GM10266 (cell line): Measurements from ENCODE around the gene SPOCK3.

Experiments used
- DNase-seq: peaks from one replicate; pipeline ENCODE4 v3.0.0; 2012; ENCODE audit errors: extremely low spot score
- TF ChIP-seq, protein P1 (sequence below): IDR thresholded peaks from 2 replicates; pipeline ENCODE4 v1.5.1; 2012; ENCODE audit warnings: mild to moderate bottlenecking, low read depth; ENCODE audit not compliant: control insufficient read depth, insufficient read depth; ENCODE audit errors: missing control alignments

The SPOCK3 gene

GRCh38 chr4:167238226-167238625 lies 3.9 kb upstream of the SPOCK3 start:
- no peak for DNase-seq
- TF ChIP-seq, protein P1, sequence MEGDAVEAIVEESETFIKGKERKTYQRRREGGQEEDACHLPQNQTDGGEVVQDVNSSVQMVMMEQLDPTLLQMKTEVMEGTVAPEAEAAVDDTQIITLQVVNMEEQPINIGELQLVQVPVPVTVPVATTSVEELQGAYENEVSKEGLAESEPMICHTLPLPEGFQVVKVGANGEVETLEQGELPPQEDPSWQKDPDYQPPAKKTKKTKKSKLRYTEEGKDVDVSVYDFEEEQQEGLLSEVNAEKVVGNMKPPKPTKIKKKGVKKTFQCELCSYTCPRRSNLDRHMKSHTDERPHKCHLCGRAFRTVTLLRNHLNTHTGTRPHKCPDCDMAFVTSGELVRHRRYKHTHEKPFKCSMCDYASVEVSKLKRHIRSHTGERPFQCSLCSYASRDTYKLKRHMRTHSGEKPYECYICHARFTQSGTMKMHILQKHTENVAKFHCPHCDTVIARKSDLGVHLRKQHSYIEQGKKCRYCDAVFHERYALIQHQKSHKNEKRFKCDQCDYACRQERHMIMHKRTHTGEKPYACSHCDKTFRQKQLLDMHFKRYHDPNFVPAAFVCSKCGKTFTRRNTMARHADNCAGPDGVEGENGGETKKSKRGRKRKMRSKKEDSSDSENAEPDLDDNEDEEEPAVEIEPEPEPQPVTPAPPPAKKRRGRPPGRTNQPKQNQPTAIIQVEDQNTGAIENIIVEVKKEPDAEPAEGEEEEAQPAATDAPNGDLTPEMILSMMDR: no peak

DNA sequence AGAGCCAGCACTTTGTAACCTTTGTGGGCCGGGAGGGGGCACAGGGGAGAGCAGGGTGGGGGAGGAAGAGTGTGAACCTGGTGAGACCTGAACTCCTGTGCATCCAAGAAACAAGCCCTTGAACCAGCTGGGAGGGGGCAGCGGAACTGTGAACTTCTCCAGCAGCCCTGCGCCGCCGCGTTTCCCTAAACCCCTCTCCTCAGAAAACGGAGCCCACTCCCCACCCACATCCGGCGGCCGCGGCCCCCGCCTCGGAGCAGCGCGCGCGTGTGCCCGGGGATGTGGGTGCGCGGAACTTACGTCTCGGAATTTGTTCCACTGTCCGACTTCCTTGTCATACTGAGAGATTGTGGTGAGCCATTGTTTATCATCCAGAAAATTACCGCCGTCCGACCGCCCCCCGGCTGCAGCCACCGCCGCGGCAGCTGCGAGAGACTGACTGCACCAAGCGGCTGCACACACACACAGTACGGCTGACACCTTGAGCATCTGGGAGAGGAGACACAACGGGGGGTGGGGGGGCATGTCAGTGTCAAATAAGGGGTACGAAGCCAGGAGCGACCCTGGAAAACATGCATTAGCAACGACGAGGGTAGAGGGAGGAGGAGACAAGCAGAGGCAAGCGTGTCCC lies 494 bp downstream of the SPOCK3 start:
- DNase-seq: no peak
- TF ChIP-seq, protein P1: no peak

DNA sequence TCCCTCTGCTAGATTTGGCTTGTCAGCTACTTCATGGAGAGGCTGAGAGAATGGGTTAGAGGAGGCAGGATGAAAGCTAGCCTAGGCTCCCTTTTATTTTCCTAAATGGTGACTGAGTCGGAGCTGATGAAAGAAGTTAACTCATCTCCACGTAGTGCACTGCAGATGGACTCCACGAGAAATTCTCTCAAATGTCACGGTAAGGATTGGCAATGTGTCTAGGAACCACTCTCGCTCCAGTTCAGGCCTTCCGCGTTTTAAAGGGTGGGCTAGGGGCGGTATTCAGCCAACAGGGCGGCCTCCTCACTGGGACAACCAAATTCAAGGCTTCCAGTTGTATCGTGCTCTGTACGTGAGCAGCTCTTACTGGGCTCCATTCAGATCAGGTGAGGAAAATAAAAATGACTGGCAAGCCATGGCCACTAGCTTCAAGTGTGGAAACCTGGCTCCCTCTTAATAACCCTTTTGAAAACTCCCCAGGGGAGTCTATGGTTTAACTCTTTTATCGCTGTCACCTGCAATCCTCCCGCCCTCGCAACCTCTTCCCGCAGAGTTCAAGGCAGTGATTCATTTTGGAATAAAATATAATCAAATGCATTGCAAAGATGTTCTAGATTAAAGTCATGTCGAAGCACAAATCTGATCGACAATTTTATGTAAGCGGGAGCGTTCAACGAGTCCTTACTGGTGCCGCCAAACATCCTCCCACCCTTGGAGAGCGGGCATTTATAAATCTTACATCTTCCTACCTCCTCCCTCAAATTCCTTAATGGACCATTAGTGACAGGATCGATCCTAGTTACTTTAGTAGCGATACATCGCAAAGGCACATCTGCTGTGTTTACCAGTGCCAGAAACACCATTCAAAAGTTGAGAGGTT lies 1.2 kb downstream of the SPOCK3 start:
- DNase-seq: no peak
- TF ChIP-seq, protein P1: no peak

DNA sequence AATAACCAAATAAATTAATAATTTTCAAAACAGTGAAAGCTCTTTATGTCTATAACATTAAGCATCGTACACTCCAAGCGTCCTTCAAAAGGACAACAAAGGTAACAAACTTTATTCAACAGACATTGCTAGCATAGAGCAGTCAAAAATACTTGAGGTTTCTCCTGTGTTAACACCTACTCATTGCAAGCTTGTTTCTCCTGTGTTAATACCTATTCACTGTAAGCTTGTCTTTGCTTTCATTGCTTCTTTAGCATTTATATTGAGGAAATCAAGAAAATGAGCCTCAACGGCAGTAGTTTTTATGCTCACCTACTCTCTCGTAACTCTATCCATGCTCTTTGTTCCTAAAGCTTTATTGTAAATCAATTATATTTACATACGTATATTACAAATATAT lies 3.5 kb downstream of the SPOCK3 start:
- TF ChIP-seq, protein P1: no peak
- no peak for DNase-seq

DNA sequence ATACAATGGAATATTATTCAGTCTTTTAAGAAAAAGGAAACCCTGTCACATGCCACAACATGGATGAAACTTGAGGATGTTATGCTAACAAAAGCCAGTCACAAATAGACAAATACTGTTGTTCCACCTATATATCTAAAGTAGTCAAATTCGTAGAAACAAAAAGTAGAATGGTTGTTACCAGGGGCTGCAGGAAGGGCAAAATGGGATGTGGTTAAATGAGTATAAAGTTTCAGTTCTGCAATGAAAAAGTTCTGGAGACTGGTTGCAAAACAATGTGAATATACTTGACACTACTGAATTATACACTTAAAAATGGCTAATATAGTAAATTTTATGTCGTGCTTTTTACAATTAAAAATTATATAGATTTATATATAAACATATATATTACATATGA lies 12.2 kb downstream of the SPOCK3 start:
- DNase-seq: no peak
- TF ChIP-seq, protein P1: no peak

DNA sequence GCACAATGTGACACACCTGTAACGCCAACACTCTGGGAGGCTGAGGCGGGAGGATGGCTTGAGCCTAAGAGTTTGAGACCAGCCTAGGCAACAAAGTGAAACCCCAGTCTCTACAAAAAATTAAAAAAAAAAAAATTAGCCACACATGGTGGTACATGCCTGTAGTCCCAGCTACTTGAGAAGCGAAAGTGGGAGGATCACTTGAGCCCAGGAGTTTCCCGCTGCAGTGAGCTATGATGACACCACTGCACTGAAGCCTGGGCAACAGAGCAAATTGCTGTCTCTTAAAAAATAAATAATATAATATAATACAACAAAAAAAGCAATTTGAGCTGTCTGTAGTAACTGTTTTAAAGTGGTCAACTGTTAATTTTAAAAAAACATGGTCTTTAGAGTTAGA lies 13.2 kb downstream of the SPOCK3 start:
- TF ChIP-seq, protein P1: no peak
- no peak for DNase-seq
